HG02938 (cell line): ENCODE measurements around the gene NID2.

Experiments used
- ATAC-seq: cut with Tn5 transposase; IDR thresholded peaks from one replicate; pipeline ENCODE4 v1.9.1; 2021; ENCODE audit warnings: mild to moderate bottlenecking, moderate library complexity; ENCODE audit not compliant: unreplicated experiment

NID2 gene

GRCh38 chr14:52003324-52003723 is 65.5 kb downstream of the NID2 start:
- no peak for ATAC-seq

DNA sequence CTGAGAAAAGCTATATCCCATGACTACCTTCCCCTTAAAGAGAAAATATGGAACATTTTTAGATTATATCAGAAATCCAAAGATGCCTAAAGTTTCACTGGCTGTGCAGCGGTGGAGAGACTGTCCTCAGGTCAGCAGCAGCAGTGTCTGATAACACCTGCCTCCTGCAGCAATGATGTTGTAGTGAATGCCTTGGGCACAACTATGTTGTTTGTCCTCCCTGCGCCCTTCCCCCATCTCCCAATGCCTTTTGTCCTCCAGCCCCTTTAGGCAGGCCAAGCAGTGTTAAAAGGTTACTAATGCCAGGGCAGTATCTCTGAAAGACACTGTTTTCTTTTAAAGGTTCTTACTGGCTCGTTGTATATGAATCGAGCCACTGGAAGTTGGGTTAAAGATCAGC is 66.3 kb downstream of the NID2 start:
- ATAC-seq = no peak

DNA sequence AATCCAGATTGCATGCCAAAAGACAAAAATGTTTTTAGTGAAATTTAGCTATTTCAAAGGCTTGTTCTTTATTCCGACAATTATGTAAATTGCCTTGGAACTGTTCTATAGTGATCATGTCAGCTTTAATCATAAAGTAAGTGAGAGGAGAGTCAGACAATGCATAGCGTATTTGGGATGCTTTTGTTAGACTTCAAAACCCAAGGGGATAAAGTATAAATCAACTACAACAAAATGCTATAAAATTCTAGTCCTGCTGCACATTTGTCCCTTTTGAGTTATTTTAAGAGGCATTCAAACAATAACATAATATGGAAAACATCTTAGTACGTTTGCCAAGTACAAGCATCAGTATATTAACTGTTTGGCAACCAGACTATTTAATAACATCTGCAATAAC is 68.2 kb downstream of the NID2 start:
- no peak for ATAC-seq

- no peak for ATAC-seq
Observed at GRCh38 chr14:52000019-52000582, 68.8 kb downstream of the NID2 start.

DNA sequence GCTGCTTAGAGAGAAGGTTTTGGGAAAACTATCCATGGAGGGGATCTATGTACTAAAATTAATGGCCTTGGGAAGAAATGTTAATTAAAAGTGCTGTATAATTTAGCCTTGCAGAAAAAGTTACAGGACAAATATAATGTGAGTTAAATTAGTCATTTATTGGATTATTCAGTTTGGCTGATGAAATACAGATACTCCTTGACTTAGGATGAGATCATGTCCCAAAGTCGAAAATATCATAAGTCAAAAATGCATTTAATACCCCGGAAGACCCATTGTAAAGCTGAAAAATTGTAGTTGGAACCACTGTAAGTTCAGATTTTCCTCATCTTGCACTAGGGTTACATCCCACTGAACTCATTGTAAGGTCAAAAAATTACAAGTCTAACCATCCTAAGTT is 69.8 kb downstream of the NID2 start:
- ATAC-seq = no peak

DNA sequence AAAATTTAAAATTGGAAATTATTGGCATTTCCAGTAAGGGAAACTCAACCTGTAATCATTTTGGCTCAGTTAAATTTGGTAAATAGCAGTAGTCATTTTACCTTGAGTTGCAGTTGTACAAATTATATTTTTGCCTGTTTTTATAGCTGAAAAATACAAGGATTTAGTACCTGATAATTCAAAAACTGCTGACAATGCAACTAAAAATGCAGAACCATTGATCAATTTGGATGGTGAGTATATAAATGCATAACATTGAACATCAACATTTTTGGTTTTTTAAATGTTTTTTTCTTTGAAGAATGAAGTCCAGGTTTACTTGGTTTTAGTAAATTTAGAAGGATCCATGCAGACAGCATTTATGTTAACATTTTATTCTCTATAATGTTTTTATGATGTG is 70.5 kb downstream of the NID2 start:
- no peak for ATAC-seq

GRCh38 chr14:51996148-51996746 is 72.6 kb downstream of the NID2 start:
- ATAC-seq = no peak

DNA sequence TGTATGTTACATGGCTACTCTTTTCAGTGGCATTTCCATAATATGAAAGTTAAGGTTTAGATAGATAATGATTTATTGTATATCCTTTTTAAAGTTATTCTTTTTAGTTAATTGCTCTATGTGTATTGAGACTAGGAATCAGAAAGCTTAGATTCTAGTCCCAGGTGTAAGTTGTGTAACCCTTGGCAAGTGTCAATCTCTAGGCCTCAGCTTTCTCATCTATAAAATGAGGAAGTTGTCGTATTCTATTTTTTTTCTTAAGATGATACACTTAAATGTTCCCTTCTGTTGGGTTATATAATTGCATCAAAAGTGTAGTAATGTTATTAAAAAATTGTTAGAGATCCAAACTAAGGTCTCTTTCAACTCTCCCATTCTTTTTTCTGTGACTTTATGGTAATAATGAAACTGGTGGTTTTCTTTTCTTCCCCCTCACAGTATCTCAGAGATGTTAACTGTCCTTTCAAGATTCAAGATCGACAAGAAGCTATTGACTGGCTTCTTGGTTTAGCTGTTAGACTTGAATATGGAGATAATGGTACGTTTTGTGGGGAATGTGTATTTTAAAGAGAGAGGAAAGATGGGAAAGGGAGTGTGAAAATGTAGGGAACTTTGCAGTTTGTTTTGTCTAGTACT is 75.5 kb downstream of the NID2 start:
- ATAC-seq = no peak

DNA sequence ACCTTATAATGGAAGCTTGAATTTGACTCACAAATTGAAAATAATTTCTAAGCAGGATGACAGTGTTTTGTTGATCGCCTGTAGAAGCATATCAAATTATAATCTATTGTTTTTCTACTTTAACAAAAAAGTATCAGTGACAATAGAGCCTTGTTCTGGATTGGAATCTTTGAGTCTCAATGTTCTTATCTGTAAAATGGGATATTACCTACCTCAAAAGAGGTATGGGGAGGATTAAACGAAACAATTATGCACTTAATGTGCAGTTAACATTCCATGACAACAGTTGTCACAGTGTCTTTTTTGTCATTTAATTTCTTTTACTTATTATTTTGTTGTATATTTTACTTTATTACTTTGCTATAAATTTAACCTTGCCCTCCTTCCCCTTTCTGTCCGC is 78.4 kb downstream of the NID2 start:
- no peak for ATAC-seq

GRCh38 chr14:51989293-51990234 is 79.3 kb downstream of the NID2 start, which contains the start of gene RTRAF:
Gene RTRAF (plus strand): TSS chr14:51989546. CDS start chr14:51989640, 94 bp downstream.
- peak; percentile 90 for ATAC-seq

- ATAC-seq = no peak
Observed at GRCh38 chr14:51988221-51988620, 80.6 kb downstream of the NID2 start.

- ATAC-seq = peak; percentile 55
Observed at GRCh38 chr14:51981218-51981854, 87.5 kb downstream of the NID2 start.

- ATAC-seq = peak; percentile 62
Observed at GRCh38 chr14:51979088-51979709, 89.7 kb downstream of the NID2 start.

DNA sequence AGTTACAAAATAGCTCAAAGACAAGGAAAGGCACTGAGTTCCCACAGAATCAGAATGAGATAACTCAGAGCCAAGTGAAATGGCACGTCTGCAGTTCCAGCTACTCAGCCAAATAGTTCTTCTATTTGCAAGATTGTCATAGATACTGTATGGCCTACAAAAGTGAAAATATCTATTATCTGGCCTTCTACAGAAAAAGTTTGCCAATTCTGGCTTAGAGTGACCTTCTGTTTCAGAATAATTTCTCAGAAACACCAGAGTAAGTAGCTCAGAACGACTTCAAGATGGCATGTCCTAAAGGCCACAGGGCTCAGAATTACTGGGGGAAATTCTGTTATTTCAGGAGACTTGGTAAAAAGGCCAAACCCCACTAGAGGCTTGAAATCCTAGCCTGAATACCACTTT is 90.2 kb downstream of the NID2 start:
- ATAC-seq = no peak

- no peak for ATAC-seq
Observed at GRCh38 chr14:51977075-51977474, 91.8 kb downstream of the NID2 start.

DNA sequence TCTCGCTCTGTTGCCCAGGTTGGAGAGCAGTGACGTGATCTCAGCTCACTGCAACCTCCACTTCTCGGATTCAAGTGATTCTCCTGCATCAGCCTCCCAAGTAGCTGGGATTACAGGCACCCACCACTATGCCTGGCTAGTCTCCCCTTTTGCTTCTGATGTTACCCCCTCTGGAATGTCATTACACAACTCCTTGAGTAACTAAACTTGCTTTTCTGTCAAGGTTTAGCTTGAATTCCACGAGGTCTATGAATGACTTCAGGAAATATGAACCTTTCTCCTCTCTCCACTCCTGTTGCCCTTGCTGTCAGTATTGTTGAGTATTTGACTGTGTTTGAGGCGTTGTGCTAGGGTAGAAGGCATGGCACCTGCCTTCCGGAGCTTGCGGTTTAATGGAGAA is 96.3 kb downstream of the NID2 start:
- no peak for ATAC-seq

GRCh38 chr14:51969852-51970540 is 98.9 kb downstream of the NID2 start:
- no peak for ATAC-seq

DNA sequence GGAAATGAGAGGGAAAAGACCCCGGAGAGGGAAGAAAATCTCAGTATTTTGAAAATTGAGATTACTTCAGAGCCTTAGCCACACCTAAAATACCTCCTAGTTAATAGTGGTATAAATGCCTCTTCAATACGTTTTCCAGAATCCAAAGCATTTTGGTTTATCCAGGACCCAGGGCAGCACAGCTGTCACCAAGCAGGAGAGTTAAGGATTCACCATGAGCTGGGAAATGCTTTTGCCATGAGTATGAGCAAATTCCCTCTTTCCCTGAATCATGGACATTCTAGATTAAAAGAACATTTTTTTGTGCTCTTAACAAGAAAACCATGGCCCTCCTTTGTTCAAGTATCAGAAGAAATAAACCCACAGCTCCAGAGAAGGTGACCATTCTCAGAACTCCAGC is 101.3 kb downstream of the NID2 start:
- no peak for ATAC-seq

DNA sequence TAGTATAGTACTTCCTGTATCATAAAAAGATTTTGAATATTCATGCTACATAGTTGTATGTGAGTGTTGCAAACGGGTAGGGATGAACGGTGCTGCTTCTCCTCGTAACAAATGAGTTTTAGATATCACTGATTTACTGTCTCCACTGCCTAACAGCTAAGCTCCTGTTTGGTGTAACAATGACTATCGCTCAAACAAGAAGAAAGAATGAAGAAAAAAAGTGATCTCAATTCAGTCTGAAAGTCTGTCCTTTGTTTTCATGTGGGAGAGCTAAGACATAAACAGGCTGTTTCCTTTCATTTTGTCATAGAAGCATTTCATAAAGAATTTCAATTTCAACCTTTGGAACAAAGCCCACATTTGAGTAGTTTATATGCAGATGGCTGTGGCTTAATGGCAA is 105.6 kb downstream of the NID2 start:
- ATAC-seq = no peak

GRCh38 chr14:51962711-51963110 is 106.1 kb downstream of the NID2 start:
- no peak for ATAC-seq
